OCI-LY3 (cell line): ENCODE results near the gene BCL7C.

Source experiments
- CTCF ChIP-seq: fragments of 200-600, 300-600 bp; sonication (generic); IDR thresholded peaks from 2 replicates; pipeline ENCODE4 v1.5.1; 2014; ENCODE audit warnings: antibody characterized with exemption, low read length, low read depth
- EZH2phosphoT487 ChIP-seq: fragments of 200-600 bp; shearing (Covaris generic); IDR thresholded peaks from 2 replicates; pipeline ENCODE4 v1.6.1; 2018; ENCODE audit warnings: antibody characterized with exemption, mixed run types, low read depth

- TF ChIP-seq CTCF = no peak
- no peak for TF ChIP-seq EZH2phosphoT487
Measured at GRCh38 chr16:30866031-30866430, 27.8 kb downstream of the BCL7C start.
